ENCODE measurements around the gene PPP1R16B.

- no peak for TF ChIP-seq GTF2F1 (IDR thresholded peaks at IDR 0.05; ENCODE audit: borderline replicate concordance, low read depth, low read length)
- TF ChIP-seq JUN (IDR thresholded peaks at IDR 0.05; ENCODE audit: low read depth, low read length): no peak
Measured at GRCh38 chr20:38917657-38918056, 112.2 kb downstream of the PPP1R16B start.
